Naive thymus-derived CD8-positive, alpha-beta T cell (primary cell): Measurements from ENCODE around the gene GNG7. TPM values are rescaled to one million over a fixed set of nuclear protein-coding genes. Genes with fewer than 3 reads are reported as not detected.
"Not testable (repeated sequence)": the region's sequence is repeated elsewhere in the genome, so short reads cannot be mapped to it uniquely, and the experiment has no call there.

Source experiments
- ATAC-seq, 2 donors: fragments of 150-1000 bp; cut with Tn5 transposase in 1 of 2; sonication (Bioruptor Pico), chemical (Tn5 transposase) in 1 of 2; 1 replicate in 1 of 2; 2 replicates in 1 of 2; pipeline ENCODE4 v1.10.0; 2021; ENCODE audit warnings: mild to moderate bottlenecking in 2 of 2, moderate library complexity in 2 of 2
- POLR2A ChIA-PET: fragments of 350-600 bp; sonication (Branson Sonifier 250); formaldehyde crosslinking; loops from one replicate; lab custom pipeline; 2021; ENCODE audit warnings: antibody characterized with exemption; lab: Charles Lee
- DNase-seq, 10 donors: peaks; one replicate each; pipeline versions ENCODE4 v3.0.0 to v3.0.0-alpha.2; 2020 to 2022
- H3K27ac Mint-ChIP-seq, 10 donors: one replicate each; pipeline ENCODE4 v1.8.0; 2020 to 2022; ENCODE audit warnings: mild to moderate bottlenecking in 10 of 10, mixed read lengths in 10 of 10, moderate library complexity in 4 of 10, inconsistent platforms in 1 of 10
- H3K27me3 Mint-ChIP-seq, 5 donors: one replicate each; pipeline ENCODE4 v1.8.0; 2021 to 2022; ENCODE audit warnings: mixed read lengths in 5 of 5
- H3K36me3 Mint-ChIP-seq, 3 donors: one replicate each; pipeline ENCODE4 v1.8.0; 2020 to 2022; ENCODE audit warnings: mixed read lengths in 3 of 3, mild to moderate bottlenecking in 2 of 3, inconsistent platforms in 1 of 3
- H3K4me1 Mint-ChIP-seq, 4 donors: one replicate each; pipeline ENCODE4 v1.8.0; 2021 to 2022; ENCODE audit warnings: mixed read lengths in 4 of 4
- H3K4me3 Mint-ChIP-seq, 10 donors: one replicate each; pipeline ENCODE4 v1.8.0; 2020 to 2022; ENCODE audit warnings: mild to moderate bottlenecking in 10 of 10, mixed read lengths in 10 of 10, moderate library complexity in 6 of 10, inconsistent platforms in 1 of 10
- H3K9me3 Mint-ChIP-seq, 9 donors: one replicate each; pipeline ENCODE4 v1.8.0; 2020 to 2022; ENCODE audit warnings: mixed read lengths in 9 of 9, mild to moderate bottlenecking in 3 of 9, inconsistent platforms in 1 of 9, moderate library complexity in 1 of 9
- polyA plus RNA-seq, 3 donors: library from polyadenylated mRNA; unstranded; fragments of 300-500 nt; fragmentation: Illumina TruSeq; gene quantifications; one replicate each; pipeline ENCODE4 v1.2.3, GENCODE V29; 2021
- total RNA-seq, 8 experiments: library from RNA in 2 of 8; stranded (reverse) in 2 of 8; gene quantifications; one replicate each; pipeline ENCODE4 v1.2.3 and lab custom pipeline; 2021 to 2026

The GNG7 gene
- total and polyA plus RNA-seq, 5 experiments from 2014 or later: 1.8 to 8.5 (median 4.2) TPM

GRCh38 chr19:2475702-2476450, 226.6 kb downstream of the GNG7 start, which contains the start of gene GADD45B:
GADD45B (plus strand) TSS chr19:2476127; CDS start chr19:2476359, 232 bp downstream.
- Mint-ChIP-seq H3K27me3 (peaks cover 0 to 5% (median 0%) of the 10 kb centered on the region in 5 donors), H3K27ac (peak within 1 kb of the TSS; percentile 94 to 99 (median 94)), H3K36me3 (peaks cover 0 to 16% (median 3%) of the 10 kb centered on the region in 3 donors), H3K4me1 (peaks cover 9 to 36% (median 27%) of the 10 kb centered on the region in 4 donors), H3K4me3 (peak within 1 kb of the TSS; percentile 95 to 100 (median 98)), H3K9me3 (peaks cover 0 to 3% (median 0%) of the 10 kb centered on the region in 9 donors)
- POLR2A ChIA-PET: interaction anchor here (0.6 to 6.1 kb wide), 61 partner anchors 9 to 1996 kb away, joined by 3 to 346 read pairs (median 6); partner anchors contain the start of genes LMNB2, PLEKHJ1, SGTA and THOP1
- DNase-seq (peak; percentile 92 to 99 (median 98)), ATAC-seq (peak; percentile 53 to 62)

GRCh38 chr19:2475018-2475701, 227.3 kb downstream of the GNG7 start:
- H3K4me1 Mint-ChIP-seq: peaks cover 9 to 35% (median 27%) of the 10 kb centered on the region in 4 donors
- H3K27me3 Mint-ChIP-seq: peaks cover 0 to 5% (median 0%) of the 10 kb centered on the region in 5 donors
- peak; percentile 26 to 27 for ATAC-seq
- H3K36me3 Mint-ChIP-seq: peaks cover 0 to 16% (median 3%) of the 10 kb centered on the region in 3 donors
- POLR2A ChIA-PET: interaction anchor here (0.6 to 6.1 kb wide), 49 partner anchors 9 to 593 kb away, joined by 3 to 346 read pairs (median 7); partner anchors contain the start of genes LMNB2, PLEKHJ1, SGTA and THOP1
- DNase-seq: peak; percentile 50 to 82 (median 68)
- peaks cover 0 to 3% (median 0%) of the 10 kb centered on the region in 9 donors for H3K9me3 Mint-ChIP-seq
- peak overlapping the region; percentile 81 to 99 (median 98) for H3K4me3 Mint-ChIP-seq
- H3K27ac Mint-ChIP-seq: peak overlapping the region; percentile 50 to 99 (median 90)

- peak overlapping the region in 8 of 10 donors; percentile 50 to 96 (median 90) for H3K27ac Mint-ChIP-seq
- H3K4me1 Mint-ChIP-seq: peaks cover 11 to 37% (median 24%) of the 10 kb centered on the region in 4 donors
- POLR2A ChIA-PET: interaction anchor here (0.5 to 6.1 kb wide), 12 partner anchors 20 to 190 kb away, joined by 3 to 346 read pairs (median 38); partner anchors contain the start of gene TIMM13
- H3K4me3 Mint-ChIP-seq: peak overlapping the region; percentile 81 to 99 (median 98)
- DNase-seq (peak; percentile 81 to 91 (median 88)), ATAC-seq (peak; percentile 45 to 52)
- peaks cover 0 to 3% (median 0%) of the 10 kb centered on the region in 9 donors for H3K9me3 Mint-ChIP-seq
- H3K27me3 Mint-ChIP-seq: peaks cover 0 to 5% (median 0%) of the 10 kb centered on the region in 5 donors
- H3K36me3 Mint-ChIP-seq: peaks cover 0 to 16% (median 3%) of the 10 kb centered on the region in 3 donors
These were observed 228.1 kb downstream of the GNG7 start for GRCh38 chr19:2474232-2475017.

- not testable (repeated sequence) for H3K9me3 Mint-ChIP-seq, H3K4me1 Mint-ChIP-seq, H3K27me3 Mint-ChIP-seq, DNase-seq, ATAC-seq, H3K36me3 Mint-ChIP-seq
- Mint-ChIP-seq H3K4me3 (peak overlapping the region in 2 of 10 donors; percentile 36 to 39), H3K27ac (peak overlapping the region in 2 of 10 donors; percentile 34 to 51)
- POLR2A ChIA-PET: interaction anchor here (0.7 to 1.4 kb wide), 4 partner anchors 8 to 148 kb away, joined by 3 to 4 read pairs (median 3); no protein-coding TSS in a partner anchor
These were observed 232.6 kb downstream of the GNG7 start for GRCh38 chr19:2469915-2470200.

- peak overlapping the region in 7 of 10 donors; percentile 19 to 48 (median 39) for H3K4me3 Mint-ChIP-seq
- H3K9me3 Mint-ChIP-seq: no peaks in the 10 kb centered on the region
- peaks cover 4 to 9% (median 8%) of the 10 kb centered on the region in 4 donors for H3K4me1 Mint-ChIP-seq
- H3K27ac Mint-ChIP-seq: peak overlapping the region in 7 of 10 donors; percentile 14 to 87 (median 51)
- DNase-seq: no peak
- H3K27me3 Mint-ChIP-seq: no peaks in the 10 kb centered on the region
- ATAC-seq: peak; percentile 23 to 32
- no peaks in the 10 kb centered on the region for H3K36me3 Mint-ChIP-seq
- POLR2A ChIA-PET: interaction anchor here (0.7 to 1.6 kb wide), 7 partner anchors 8 to 151 kb away, joined by 3 to 6 read pairs (median 3); partner anchors contain the start of gene LMNB2
These were observed 233.2 kb downstream of the GNG7 start for GRCh38 chr19:2469102-2469914.

GRCh38 chr19:2468596-2468995, 233.9 kb downstream of the GNG7 start:
- POLR2A ChIA-PET: interaction anchor here (1.2 to 1.6 kb wide), 3 partner anchors 8 to 152 kb away, joined by 4 to 6 read pairs (median 4); no protein-coding TSS in a partner anchor
- ATAC-seq (no peak), DNase-seq (no peak)
- peak overlapping the region in 1 of 10 donors; percentile 28 for H3K27ac Mint-ChIP-seq
- peaks cover 4 to 9% (median 8%) of the 10 kb centered on the region in 4 donors for H3K4me1 Mint-ChIP-seq
- no peaks in the 10 kb centered on the region for H3K9me3 Mint-ChIP-seq
- H3K36me3 Mint-ChIP-seq: no peaks in the 10 kb centered on the region
- no peaks in the 10 kb centered on the region for H3K27me3 Mint-ChIP-seq
- H3K4me3 Mint-ChIP-seq: no peak overlapping the region

- Mint-ChIP-seq H3K36me3 (no peaks in the 10 kb centered on the region), H3K4me1 (peaks cover 5 to 18% (median 11%) of the 10 kb centered on the region in 4 donors), H3K9me3 (no peaks in the 10 kb centered on the region), H3K4me3 (no peak overlapping the region), H3K27ac (no peak overlapping the region), H3K27me3 (peaks cover 0 to 4% (median 0%) of the 10 kb centered on the region in 5 donors)
- POLR2A ChIA-PET: no interaction called here
- ATAC-seq (no peak), DNase-seq (no peak)
These were observed 238.1 kb downstream of the GNG7 start for GRCh38 chr19:2464389-2464788.

GRCh38 chr19:2463694-2464093, 238.8 kb downstream of the GNG7 start:
- H3K9me3 Mint-ChIP-seq, H3K27me3 Mint-ChIP-seq, DNase-seq, H3K27ac Mint-ChIP-seq, ATAC-seq, H3K36me3 Mint-ChIP-seq: not testable (repeated sequence)
- Mint-ChIP-seq H3K4me3 (peak overlapping the region in 5 of 10 donors; percentile 18 to 62 (median 36)), H3K4me1 (peaks cover 3 to 13% (median 8%) of the 10 kb centered on the region in 4 donors)
- POLR2A ChIA-PET: interaction anchor here (0.9 to 2.3 kb wide), 2 partner anchors 13 to 36 kb away, joined by 4 to 5 read pairs; partner anchors contain the start of genes GADD45B and TIMM13

- H3K27me3 Mint-ChIP-seq: peaks cover 0 to 4% (median 0%) of the 10 kb centered on the region in 5 donors
- DNase-seq: no peak
- POLR2A ChIA-PET: interaction anchor here (0.6 to 2.3 kb wide), 5 partner anchors 13 to 218 kb away, joined by 4 to 5 read pairs (median 5); partner anchors contain the start of genes GADD45B and TIMM13
- ATAC-seq: no peak
- H3K36me3 Mint-ChIP-seq: no peaks in the 10 kb centered on the region
- H3K9me3 Mint-ChIP-seq: no peaks in the 10 kb centered on the region
- H3K27ac Mint-ChIP-seq: no peak overlapping the region
- H3K4me3 Mint-ChIP-seq: peak overlapping the region in 8 of 10 donors; percentile 12 to 74 (median 36)
- H3K4me1 Mint-ChIP-seq: peaks cover 3 to 13% (median 8%) of the 10 kb centered on the region in 4 donors
These were observed 239.7 kb downstream of the GNG7 start for GRCh38 chr19:2462635-2463421.
